Chondrocyte (in vitro differentiated cells): Measurements from ENCODE around the gene MAP4K2. TPM values are rescaled to one million over a fixed set of nuclear protein-coding genes. Genes with fewer than 3 reads are reported as not detected.

Source experiments
- DNase-seq: peaks from one replicate; pipeline ENCODE4 v3.0.0; 2021; ENCODE audit warnings: mixed read lengths, low spot score
- H3K27ac Mint-ChIP-seq: one replicate; pipeline ENCODE4 v1.8.0; 2021; ENCODE audit warnings: mild to moderate bottlenecking, moderate library complexity, mixed read lengths; ENCODE audit not compliant: unreplicated experiment
- H3K27me3 Mint-ChIP-seq: 2 replicates; pipeline ENCODE4 v1.8.0; 2021; ENCODE audit warnings: low read depth, mixed read lengths
- H3K36me3 Mint-ChIP-seq: 2 replicates; pipeline ENCODE4 v1.8.0; 2021; ENCODE audit warnings: low read depth, mixed read lengths
- H3K4me1 Mint-ChIP-seq: 2 replicates; pipeline ENCODE4 v1.8.0; 2021; ENCODE audit warnings: low read depth, mild to moderate bottlenecking, mixed read lengths
- H3K4me3 Mint-ChIP-seq: one replicate; pipeline ENCODE4 v1.8.0; 2021; ENCODE audit warnings: mild to moderate bottlenecking, moderate library complexity, mixed read lengths; ENCODE audit not compliant: unreplicated experiment
- H3K9me3 Mint-ChIP-seq: 2 replicates; pipeline ENCODE4 v1.8.0; 2021; ENCODE audit warnings: low read depth, mixed read lengths
- CTCF ChIP-seq: fragments of 200-600 bp; sonication (generic); IDR thresholded peaks from 2 replicates; pipeline ENCODE4 v1.5.0; 2021; ENCODE audit warnings: antibody characterized with exemption, mild to moderate bottlenecking, moderate library complexity
- total RNA-seq: library from RNA; stranded (reverse); gene quantifications from 3 replicates; pipeline ENCODE4 v1.2.1, GENCODE V29; 2021

Gene MAP4K2
- total RNA-seq, 1 donor from 2014 or later = 13.4 TPM

DNA sequence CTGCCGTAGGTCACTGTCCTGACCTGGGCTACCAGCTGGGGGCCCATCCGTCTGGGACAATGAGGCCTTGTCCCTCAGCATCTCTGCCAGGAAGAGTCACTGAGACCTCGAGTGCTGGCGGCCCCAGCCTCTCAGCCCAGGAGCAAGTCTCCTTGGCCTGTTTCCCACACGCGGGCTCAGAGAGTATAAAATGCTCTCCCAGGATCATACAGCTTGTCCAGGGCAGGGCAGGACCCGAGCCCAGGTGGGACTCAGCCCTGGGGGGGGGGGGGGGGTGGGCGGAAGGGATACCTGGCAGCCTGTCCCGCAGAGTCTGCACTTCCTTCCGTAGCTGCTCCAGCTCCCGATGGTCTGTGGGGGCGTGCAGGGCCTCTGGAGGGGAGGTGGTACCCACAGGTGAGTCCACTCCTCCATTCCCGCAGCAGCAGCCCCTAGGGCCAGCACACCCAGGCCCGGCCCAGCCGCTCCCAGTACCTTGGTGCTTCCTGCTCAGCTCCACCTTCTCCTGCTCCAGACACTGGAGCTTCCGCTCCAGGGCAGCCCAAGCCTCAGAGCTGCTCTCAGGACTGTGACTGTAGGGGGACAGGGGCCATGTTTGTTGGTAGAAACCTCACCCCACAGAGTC is 33.5 kb upstream of the MAP4K2 start:
- no peaks in the 10 kb centered on the region for H3K4me1 Mint-ChIP-seq
- H3K27me3 Mint-ChIP-seq = no peaks in the 10 kb centered on the region
- no peak for TF ChIP-seq CTCF
- peak; percentile 86 for DNase-seq
- H3K27ac Mint-ChIP-seq = no peak overlapping the region
- no peaks in the 10 kb centered on the region for H3K9me3 Mint-ChIP-seq
- no peak overlapping the region for H3K4me3 Mint-ChIP-seq
- no peaks in the 10 kb centered on the region for H3K36me3 Mint-ChIP-seq

DNA sequence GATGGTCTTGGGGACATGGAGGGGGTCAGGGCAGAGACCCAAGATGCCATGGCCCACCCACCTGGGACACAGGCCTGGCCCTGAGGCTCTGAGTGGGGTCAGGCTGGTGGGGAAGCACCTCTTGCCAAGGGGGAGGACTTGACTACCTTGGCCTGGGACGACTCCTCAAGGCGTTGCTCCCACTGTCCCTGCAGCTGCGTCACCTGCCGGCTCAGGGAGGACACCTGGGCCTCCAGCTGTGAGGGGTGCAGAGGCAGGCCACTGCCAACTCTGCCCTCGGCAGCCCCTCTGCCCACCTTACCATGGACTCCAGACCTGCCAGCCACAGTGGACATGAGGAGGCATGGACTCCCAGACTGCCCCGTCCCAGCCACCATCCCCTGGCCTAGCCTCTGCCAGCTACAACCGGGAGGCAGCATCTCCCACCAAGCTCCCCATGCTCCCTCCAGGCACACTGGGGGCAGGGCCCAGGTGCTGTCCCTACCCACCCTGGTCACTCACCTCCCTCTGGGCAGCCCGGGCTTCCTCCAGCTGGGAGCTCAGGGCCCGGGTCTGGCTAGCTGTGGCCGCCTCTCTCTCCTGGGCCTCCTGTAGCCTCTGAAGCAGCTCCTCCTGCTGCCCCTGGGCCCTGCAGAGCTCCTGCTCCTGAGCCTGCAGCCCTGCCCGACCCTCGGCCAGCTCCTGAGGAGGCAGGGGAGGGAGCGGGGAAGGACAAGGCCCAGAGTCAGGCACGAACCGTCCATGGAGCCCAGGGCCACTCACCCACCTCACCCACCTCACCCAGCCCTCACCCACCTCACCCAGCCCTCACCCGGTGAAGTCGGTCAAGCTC is 32.8 kb upstream of the MAP4K2 start:
- no peaks in the 10 kb centered on the region for H3K4me1 Mint-ChIP-seq
- H3K27ac Mint-ChIP-seq = no peak overlapping the region
- H3K36me3 Mint-ChIP-seq = no peaks in the 10 kb centered on the region
- no peak overlapping the region for H3K4me3 Mint-ChIP-seq
- H3K27me3 Mint-ChIP-seq = no peaks in the 10 kb centered on the region
- DNase-seq = peak; percentile 80
- H3K9me3 Mint-ChIP-seq = no peaks in the 10 kb centered on the region
- TF ChIP-seq CTCF = no peak

DNA sequence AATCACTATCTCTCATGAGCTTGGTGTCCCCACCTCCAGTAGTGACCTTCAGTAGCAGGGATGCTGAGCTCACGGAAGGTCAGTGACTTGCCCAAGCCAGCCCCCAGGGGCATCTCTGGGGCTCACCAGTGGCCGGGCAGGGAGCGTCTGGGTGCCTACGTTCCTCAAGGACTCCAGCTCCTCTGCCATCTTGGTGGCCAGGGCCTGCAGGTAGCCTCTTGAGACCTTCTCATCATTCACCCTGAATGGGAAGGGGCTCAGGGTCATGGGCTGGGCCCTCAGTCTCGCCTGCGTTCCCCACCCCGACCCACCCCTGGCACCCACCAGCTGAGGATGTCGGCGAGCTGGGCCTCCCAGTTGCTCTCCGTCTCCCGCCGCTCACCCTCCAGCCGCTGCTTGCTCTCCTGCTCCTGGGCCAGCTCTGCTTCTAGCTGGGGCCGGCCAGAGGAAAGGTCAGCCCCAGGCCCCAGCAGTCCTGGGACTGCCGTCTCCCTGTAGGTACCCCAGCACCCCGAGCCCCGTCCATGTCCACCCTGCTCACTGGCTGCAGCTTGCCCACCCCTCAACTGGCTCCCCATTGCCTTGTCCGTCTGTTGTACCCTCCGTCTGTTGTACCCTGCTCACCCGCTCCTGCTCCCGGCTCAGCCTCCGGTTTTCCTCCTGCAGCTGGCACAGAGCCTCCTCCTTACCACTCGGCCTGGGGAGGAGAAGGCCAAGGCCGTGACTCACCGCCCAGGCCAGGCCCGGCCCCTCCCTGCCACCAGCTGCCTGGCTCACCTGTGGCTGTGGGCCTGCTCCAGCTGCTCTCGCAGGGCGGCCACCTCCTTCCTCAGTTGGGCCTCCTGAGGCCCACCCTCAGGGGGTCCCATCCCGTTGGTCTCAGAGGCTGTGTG is 32.0 kb upstream of the MAP4K2 start:
- H3K4me1 Mint-ChIP-seq = no peaks in the 10 kb centered on the region
- H3K4me3 Mint-ChIP-seq = no peak overlapping the region
- no peak for TF ChIP-seq CTCF
- no peak for DNase-seq
- no peaks in the 10 kb centered on the region for H3K36me3 Mint-ChIP-seq
- H3K27me3 Mint-ChIP-seq = no peaks in the 10 kb centered on the region
- no peak overlapping the region for H3K27ac Mint-ChIP-seq
- H3K9me3 Mint-ChIP-seq = no peaks in the 10 kb centered on the region

GRCh38 chr11:64834031-64834722 is 31.2 kb upstream of the MAP4K2 start:
- no peak for DNase-seq
- TF ChIP-seq CTCF = no peak
- Mint-ChIP-seq H3K27me3 (no peaks in the 10 kb centered on the region), H3K36me3 (no peaks in the 10 kb centered on the region), H3K27ac (no peak overlapping the region), H3K4me3 (no peak overlapping the region), H3K9me3 (no peaks in the 10 kb centered on the region), H3K4me1 (no peaks in the 10 kb centered on the region)

- TF ChIP-seq CTCF = no peak
- Mint-ChIP-seq H3K36me3 (no peaks in the 10 kb centered on the region), H3K9me3 (no peaks in the 10 kb centered on the region), H3K27me3 (no peaks in the 10 kb centered on the region), H3K4me3 (no peak overlapping the region), H3K27ac (no peak overlapping the region), H3K4me1 (no peaks in the 10 kb centered on the region)
- no peak for DNase-seq
These were observed 30.5 kb upstream of the MAP4K2 start for GRCh38 chr11:64833509-64833908.
